GOT3 (cell line): ENCODE measurements around the gene SS18L1.

Experiments
- DNase-seq: peaks from one replicate; lab custom pipeline; 2025; ENCODE audit warnings: mixed read lengths; lab: John Stamatoyannopoulos, UW

Gene SS18L1

DNA sequence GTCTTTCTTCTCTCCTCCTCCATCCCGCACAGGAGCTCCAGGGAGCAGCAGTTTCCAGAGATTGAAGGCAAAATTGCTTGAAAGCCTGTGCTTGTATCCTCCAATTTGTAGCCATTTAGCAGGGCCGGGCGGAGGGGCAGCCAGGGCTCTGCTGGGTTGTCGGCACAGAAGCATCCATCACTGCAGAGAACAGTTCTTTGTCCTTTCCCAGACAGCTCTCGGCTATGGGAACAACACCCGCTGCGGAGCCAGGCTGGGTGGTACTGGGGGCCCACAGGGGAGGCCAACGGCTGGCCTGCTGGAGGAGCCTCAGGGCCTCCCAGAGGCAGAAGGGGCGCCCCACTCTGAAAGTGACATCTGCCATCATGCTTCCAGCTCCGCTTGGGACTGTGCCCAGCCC is 68.7 kb downstream of the SS18L1 start:
- no peak for DNase-seq

DNA sequence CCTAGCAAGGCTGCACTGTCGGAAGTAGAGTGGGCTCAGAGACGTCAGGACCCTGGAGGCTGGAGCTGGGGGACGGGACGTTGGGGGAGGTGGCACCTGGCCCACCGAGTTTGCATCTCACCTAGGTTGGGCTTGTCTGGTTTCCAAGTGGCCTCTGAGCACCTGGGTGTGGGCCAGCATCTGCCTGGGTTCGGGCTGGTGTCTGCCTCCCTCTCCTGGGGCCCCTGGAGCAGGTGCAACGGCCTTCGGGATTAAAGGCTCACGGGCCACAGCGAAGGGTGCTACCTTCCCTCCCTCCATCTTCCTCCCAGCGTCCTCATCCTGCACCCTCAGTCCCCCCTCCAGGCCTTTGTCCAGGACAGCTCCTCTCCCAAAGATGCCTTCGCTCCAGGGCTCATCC is 70.5 kb downstream of the SS18L1 start:
- DNase-seq, result no peak

DNA sequence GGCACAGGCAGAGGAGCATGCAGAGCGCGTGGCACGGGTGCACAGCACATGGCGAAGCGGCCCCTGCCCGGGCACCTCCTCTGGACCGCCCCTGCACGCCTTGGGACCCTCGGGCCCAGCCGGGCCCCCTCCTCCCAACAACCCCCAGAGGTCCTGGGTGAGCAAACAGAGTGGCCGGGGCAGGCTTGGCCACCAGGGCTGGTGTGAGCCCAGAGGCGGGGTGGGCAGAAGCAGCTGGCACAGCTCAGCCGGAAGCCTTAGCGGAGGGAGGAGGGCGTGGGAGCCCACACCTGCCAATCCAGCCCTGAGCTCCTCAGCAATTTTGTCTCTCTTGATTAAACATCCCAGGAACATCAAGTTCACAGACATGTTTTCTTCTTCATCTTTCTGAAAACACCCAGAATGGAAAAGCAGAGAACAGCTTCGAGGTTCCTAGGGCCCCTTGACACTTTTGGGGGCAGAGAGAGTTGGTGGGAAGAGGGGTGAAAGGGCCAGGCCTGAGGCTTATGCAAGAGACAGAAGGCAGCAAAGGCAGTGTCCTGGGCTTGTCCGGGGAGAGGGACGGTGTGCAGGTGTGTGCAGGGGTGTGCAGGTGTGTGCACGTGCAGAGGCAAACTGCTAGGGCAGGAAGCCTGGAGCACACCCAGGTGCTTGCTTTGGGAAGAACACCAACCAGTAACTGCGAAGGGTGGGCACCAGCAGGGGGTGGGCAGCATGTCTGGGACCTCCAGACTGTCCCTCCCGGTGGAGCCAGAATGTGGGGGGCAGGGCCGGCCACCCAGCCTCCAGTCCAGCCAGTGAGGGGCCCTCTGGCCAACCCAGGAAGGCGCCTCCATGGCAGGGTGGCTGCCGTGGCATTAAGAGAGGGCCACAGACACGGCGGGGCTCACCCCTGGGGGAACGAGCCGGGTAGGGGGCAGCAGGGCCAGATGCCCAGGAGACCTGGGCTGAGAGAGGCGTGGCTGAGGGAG is 71.7 kb downstream of the SS18L1 start:
- DNase-seq, result no peak

DNA sequence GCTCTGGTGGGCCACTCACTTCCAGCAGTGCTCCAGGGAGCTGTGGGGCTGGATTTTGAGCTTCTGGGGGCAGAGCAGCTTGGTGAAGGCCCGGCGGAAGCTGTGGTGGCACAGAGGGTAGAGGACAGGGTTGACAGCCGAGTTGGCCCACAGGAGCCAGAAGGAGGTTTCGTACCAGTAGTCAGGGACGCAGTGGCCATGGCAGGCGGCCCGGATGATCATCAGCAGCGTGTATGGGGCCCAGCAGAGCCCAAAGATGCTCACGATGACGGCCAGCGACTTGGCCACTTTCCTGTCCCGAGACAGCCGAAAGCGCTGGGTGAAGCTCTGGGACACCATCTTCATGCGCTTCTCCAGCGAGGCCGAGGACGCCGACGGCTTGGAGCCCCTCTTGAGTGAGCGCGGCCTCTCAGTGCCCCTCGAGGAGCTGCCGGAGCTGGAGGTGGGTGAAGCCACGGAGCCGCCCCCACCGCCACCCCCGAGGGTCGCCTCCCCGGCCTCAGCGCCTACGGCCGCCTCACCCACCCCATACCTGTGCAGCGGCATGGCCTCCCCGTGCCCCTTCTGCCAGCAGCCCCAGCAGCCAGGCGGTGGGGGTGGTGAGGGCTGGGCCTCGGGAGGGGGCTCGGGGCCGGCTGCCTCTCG is 72.5 kb downstream of the SS18L1 start:
- no peak for DNase-seq

DNA sequence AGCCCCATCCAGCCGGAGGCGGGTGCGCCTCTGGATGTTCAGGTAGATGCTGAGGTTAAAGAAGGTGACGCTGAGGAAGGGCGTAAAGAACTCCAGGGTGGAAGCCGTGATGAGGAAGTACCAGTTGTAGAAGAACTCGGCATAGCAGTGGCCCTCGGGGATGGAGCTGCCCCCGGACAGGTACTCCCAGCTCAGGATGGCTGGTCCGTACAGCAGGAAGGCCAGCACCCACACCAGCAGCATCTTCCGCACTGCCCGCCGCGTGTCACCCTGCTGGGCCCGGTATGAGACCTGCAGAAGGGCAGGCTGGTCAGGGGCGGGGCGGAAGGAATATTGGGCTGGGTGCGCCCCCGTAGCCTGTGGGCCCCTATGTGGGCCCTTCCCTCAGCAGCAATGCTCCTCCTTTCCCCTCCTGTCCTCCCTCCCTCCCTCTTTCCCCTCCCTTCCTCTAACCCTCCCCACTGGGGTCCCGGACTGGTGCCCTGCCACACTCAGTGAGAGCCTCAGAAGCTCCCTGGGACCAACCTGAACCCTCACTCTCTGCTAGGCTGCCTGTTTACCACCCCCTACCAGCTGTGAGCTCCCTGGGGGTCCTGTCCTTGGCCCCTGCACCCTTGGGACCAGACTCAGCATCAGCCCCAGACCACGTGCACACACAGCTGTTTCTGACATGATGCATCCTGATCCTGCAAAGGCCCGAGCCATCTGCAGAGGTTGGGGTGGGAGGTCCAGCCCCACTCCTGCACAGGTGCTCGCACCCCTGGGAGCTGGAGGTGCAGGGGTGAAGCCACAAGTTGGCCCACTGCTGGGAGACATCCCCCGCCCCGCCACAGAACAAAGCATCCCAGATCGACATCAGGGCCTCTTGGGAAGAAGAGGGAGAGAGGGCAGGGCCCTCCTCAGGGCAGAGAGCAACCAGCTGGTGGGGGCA is 73.3 kb downstream of the SS18L1 start:
- DNase-seq, result no peak

DNA sequence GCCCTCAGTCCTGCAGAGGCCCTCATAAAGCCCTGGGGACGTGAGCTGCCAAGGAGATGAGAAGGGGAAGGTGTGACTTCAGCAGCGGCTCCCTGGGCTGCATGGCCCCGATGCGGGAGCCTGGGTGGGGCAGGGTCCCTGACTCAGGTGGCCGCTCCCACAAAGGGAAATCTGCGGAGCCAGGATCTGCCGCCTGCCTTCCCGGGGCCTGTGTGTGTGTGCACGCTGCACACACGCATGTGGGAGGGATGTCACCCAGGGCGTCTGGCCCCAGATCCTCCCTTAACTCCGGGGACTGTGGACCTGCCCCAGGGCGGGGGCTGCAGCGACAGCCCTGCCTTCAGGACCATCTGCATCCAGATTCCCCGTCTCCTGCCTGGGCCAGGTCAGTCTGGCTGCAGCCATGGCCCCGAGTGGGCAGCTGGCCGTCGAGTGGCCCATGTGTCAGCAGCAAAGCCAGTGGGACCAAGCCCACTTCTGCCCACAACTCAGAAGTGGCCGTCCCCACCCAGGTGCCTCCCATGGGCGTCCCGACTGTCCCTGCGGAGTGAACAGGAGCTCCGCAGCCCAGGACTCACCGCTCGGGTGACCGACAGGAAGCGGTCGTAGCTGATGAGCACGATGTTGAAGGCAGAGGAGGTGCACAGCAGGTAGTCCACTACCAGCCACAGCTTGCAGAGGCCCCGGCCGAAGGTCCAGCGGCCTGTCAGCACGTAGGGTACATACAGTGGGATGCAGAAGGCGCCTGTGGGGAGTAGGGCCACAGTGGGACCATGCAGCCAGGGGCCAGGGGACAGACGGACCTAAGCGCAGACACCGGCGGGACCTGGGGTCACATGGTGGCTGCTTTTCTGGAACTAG is 74.6 kb downstream of the SS18L1 start:
- no peak for DNase-seq

DNA sequence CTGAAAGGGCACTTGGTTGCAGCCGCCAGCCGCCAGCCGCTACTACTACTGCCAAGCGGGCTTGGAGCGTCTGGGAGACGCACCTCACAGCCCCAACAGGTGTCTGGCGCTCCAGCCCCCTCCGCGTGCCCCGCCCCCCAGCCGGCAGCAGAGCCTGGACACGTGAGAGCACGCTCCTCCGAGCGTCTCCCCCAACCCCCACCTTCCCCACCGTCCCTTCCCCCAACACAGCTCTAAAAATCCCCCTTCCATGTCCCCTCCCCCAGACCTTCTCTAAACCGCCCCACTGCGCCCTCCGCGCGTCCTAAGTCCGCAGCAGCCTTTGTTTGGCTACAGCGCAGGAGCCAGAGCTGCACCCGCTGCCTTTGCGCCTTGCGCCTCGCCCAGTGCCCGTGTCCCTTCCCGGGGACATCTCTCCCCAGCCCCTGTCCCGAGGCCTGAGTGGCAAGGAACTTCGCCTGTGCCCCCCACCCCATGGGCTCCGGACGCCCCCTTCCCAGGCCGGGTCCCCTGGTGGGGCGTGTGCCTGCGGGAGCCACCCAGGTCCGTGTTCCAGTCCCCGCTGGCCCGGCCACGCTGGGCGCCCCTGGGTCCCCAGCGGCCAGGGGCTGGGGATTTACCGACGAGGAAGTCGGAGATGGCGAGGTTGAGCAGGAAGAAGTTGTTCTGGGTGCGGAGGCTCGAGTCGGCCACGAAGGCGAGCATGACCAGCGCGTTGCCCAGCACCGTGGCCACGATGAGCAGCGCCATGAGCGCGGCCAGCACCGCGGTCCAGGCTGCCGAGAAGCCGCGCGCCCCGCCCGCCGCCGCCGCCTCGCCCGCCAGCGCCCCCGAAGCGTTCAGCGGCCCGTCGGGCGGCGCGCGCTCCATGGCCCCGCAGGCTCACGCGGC is 75.8 kb downstream of the SS18L1 start:
- DNase-seq, result no peak

DNA sequence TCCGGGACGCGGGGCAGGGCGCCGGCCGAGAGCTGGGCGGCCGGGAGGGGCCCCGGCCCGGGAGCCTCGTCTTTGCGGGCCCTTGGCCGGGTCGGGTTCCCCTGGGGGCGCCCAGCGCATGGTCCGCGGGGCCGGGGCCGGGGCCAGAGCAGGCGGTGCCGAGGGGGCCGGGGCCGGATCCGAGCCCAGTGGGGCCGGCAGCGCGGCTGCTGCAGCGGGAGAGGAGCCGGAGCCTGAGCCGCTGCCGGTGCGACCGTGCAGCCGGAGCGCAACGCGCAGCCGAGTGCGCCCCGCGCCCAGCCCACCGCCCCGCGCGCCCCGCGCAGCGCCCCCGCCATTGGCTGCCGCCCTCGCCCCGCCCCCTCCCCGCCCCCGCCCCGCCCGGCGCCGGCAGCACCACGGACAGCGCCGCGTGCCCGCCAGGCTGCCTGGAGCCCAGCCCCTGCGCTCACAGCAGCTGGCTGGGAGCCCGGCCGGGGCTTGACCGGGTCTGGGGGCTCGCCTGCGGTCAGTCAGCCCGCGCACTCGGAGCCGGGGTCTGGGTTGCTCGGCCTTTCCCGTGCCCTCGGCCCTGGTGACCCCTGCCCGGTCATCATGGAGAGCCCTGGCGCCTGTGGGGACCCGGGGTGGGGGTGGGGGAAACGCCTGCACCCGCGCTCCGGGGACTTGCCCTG is 76.6 kb downstream of the SS18L1 start, which contains the start of gene HRH3:
TSS of gene HRH3 (minus strand) at position 287 of the 674 bp plus-strand sequence. CDS start 308 bp downstream, outside the sequence.
- DNase-seq, result no peak

DNA sequence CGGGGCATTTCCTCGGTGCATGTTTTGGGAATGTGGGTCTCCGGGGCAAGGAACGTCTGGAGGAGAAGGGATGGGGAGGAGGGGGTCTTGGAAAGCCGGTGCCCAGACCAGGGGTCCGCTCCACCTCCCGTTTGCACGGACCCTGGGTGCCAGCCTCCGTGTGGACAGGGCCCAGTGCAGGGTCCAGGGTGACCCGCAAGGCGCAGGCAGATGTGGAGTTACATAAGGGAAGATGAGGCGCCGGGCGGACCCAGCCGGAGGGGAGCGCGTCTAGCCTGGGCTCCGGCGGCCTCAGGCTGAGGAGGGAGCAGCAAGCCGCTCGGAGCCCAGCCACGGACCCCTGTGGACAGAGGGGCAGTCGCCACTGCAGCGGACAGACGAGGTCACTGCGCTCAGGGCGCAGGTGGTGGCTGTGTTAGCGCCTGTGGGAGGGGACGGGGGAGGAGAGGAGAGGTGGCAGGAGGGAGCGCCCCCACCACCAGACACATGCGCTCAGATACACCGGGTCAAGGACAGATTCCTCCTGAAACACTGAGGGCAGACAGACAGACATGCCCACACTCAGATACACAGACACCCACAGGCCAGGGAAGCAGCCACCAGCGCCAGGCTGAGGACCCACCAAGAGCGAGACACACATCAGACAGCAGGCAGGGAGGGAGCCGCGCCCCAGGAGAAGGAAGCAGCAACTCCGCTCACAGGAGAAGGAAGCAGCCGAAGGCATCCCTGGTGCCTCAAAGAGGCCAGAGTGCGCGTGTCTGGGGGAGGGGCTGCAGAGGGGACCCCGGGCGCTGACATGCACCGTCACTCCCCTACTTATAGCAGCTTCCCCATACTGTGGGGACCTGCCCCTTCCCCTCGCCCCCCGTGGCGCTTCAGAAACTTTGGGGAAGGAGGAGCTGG is 77.3 kb downstream of the SS18L1 start:
- no peak for DNase-seq

DNA sequence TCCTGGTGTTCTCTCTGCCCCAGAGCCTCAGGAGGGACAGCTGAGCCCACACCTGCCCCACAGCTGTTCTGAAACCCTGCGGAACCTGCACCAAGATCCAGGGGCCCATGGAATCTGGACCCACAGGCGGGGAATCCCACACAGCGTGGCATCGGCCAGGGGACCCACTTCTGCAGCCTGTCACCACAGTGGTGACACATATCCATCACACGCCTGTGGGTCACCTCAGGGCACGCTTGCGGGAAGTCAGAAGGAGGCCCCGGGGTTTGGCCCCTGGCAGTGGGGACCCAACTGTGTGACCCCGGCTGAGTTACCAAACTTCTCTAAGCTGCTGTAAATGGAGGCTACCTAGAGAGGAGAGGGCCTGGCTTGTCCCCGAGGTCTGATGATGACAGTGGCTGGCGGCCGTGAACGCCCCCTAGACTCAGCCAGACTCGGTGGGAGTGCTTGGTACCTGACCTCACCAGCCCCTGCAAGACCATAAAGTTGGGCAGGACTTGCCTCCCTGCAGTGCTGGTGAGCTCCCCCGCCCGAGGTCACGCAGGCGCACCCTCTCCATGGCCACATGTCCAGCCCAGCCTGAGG is 78.8 kb downstream of the SS18L1 start:
- DNase-seq, result no peak

DNA sequence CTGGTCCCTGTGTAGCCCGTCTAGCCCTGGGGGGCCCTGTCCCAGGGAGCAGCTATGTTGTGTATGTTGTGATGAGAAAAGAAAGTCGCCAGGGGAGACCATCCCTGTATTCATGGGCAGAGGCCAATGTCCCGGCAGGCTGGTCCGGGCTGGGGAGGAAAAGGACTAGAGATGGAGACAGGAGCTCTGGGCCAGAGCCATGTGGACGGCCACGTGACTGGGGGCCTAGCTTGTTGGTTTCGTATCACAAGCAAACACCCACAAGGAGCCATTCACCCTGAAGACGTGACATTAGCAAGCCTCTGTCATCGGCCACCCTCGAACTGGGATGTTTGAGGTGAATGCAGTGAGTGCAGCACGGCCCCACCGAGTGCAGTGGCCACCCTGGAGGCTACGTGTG is 79.4 kb downstream of the SS18L1 start:
- DNase-seq, result no peak

DNA sequence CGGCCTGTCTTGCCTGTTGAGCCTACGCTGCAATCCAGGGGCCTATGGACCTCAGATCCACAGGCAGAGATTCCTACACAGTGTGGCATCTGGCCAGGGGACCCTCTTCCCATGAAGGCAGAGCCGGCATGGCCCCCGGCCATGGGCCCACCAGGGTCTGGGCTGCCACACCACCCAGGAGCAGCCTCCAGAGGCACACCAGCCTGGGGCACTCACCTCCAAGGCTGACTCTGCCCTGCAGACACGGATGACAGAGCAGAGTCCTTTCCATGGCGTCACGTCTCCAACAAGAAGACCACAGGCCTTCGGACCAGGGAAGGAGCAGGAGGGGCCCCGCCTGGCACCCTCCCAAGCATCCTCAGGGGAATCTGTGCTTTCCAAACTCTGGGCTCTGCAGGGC is 80.0 kb downstream of the SS18L1 start:
- no peak for DNase-seq

DNA sequence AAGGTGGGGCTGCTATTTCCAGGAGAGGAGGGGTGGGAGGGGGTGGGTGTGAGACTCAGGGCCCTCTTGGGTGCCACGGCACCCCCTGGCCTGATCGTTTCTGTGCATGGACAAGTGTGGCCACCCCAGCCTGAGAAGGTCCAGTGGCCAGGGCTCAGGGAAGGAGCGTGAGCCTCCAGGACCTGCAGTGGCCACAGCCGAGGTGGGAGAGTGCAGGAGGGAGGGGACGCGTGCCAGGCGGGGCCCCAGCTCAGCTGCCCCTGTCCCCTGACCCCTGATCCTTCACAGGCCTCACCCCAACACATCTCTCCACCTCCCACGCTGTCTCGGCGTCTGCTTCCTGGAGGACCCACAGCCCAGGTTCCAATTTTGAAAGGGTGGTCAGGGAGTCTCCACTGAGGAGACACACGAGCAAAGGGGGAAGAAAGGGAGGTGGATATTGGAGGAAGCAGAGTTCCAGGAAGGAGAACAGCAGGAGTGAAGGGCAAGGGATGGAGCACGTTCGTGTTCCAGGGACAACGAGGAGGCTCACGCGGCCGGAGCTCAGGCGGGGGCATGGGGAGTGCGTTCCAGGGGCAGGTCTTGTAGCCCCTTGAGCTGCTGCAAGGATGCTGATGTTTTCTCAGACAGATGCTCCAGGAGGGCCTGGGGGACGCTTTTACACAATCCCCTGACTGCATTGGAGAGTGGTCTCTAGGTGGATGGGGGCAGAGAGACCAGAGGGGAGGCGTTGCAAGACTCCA is 80.7 kb downstream of the SS18L1 start:
- DNase-seq, result no peak

DNA sequence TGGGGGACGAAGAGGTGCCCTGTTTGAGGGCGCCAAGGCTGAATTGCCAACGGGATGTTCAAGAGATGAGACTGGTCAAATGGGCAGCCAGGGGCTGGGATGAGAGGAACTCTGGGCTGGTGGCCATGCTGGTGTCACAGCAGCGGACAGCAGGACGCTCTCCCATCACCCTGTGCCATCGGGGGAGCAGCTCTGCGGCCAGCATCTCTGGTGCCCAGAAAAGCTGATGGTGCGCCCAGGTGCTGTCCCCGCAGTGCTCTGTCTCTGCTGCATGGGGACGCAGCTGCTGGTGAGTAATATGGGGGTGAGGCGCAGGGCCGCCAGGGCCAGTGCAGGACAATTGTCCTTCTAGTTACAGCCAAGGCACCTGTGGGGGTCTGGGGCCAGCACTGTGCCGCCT is 81.5 kb downstream of the SS18L1 start:
- no peak for DNase-seq

DNA sequence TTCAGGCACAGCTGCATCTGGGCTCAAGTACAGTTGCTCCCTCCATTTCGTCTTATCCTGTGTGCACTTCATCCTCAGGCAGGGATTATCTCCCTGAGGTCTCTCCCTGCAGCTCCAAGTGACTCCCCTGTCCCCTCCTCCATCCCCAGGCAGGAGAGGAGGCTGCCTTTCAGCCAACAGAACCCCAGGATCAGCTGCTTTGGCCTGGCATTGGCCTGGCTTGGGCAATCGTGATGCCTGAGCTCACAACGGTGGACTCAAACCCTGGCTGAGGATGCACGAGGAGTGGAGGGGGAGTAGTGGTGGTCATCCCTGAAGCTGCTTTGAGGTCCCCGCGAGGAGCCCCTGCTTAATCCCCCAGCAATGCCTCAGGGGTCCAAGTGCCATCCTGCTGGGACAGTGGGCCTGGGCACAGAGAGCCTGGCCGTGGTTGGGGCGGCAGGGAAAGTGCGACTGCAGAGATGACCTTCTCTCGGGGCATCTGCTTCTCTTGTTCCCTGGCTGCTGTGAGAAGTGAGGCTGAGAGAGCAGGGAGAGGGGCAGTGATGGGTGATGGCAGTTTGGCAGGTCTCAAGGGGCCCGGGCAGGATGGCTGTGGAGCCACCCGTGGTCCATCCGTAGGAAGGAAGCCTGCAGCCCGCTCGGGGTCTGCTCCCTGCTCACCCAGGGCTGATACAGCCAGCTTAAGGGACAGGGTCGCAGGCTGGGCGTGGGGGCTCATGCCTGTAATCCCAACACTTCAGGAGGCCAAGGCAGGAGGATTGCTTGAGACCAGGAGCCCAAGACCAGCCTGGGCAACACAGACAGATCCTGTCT is 82.5 kb downstream of the SS18L1 start:
- no peak for DNase-seq
